K562 (cell line): ENCODE data around the gene GGA3. TPM values are rescaled to one million over a fixed set of nuclear protein-coding genes. Genes with fewer than 3 reads are reported as not detected.
A peak's percentile ranks its signal among the peaks of the same experiment; 100 is the strongest.

Experiments used
- ARID3B ChIP-seq: fragments of 250-450 bp; sonication (Bioruptor Pico); IDR thresholded peaks from 2 replicates; pipeline ENCODE4 v1.4.0; 2020; ENCODE audit warnings: borderline replicate concordance
- C11orf30 ChIP-seq: fragments of 450-650 bp; IDR thresholded peaks from 2 replicates; pipeline ENCODE4 v1.6.1; 2016; ENCODE audit warnings: low read depth, mild to moderate bottlenecking
- CCAR2 ChIP-seq: fragments of 200-400 bp; formaldehyde crosslinking; IDR thresholded peaks from 2 replicates; pipeline ENCODE4 v1.6.1; 2017; ENCODE audit warnings: mild to moderate bottlenecking, low read depth, low read length
- CTCF ChIP-seq, 3 experiments: IDR thresholded peaks in 2 of 3; conservative IDR thresholded peaks in 1 of 3; 2 replicates each; pipeline ENCODE4 v1.5.1; 2011 to 2012; ENCODE audit warnings: low read length in 3 of 3, mild to moderate bottlenecking in 3 of 3, control low read depth in 2 of 3, improper control_type of control experiment in 1 of 3, inconsistent platforms in 1 of 3, low read depth in 1 of 3, mixed read lengths in 1 of 3, moderate library complexity in 1 of 3; ENCODE audit not compliant: insufficient read depth in 2 of 3
- ELF1 ChIP-seq: fragments of 200-800 bp; sonication (Bioruptor generic); IDR thresholded peaks from 2 replicates; pipeline ENCODE4 v1.6.1; 2016; ENCODE audit warnings: missing genetic modification characterization, missing compliant biosample characterization
- FOXK2 ChIP-seq, 2 experiments: fragments of 450-650 bp; IDR thresholded peaks in 1 of 2; conservative IDR thresholded peaks in 1 of 2; 2 replicates each; pipeline ENCODE4 v1.6.1; 2016; ENCODE audit warnings: low read depth in 2 of 2, mild to moderate bottlenecking in 1 of 2
- SMAD3 ChIP-seq: fragments of 450-650 bp; formaldehyde crosslinking; conservative IDR thresholded peaks from 2 replicates; pipeline ENCODE4 v1.4.0; 2020; ENCODE audit warnings: mild to moderate bottlenecking
- STAT6 ChIP-seq: sonication (generic); formaldehyde crosslinking; IDR thresholded peaks from 2 replicates; pipeline ENCODE4 v1.8.1; 2023; ENCODE audit warnings: mild to moderate bottlenecking, missing genetic modification reagents
- WHSC1 ChIP-seq: IDR thresholded peaks from one replicate; pipeline ENCODE4 v1.6.1; 2012; ENCODE audit warnings: low read length, control low read depth, inconsistent platforms
- ZBTB11 ChIP-seq, 3 experiments: fragments of 200-800 bp in 1 of 3; fragments of 250-450 bp in 1 of 3; fragments of 450-650 bp in 1 of 3; sonication (Bioruptor Pico) in 1 of 3; sonication (Bioruptor generic) in 1 of 3; formaldehyde crosslinking in 1 of 3; IDR thresholded peaks; 2 replicates each; pipeline versions ENCODE4 v1.6.1 to v1.8.0; 2016 to 2022; ENCODE audit warnings: mild to moderate bottlenecking in 2 of 3, missing genetic modification characterization in 2 of 3, missing compliant biosample characterization in 1 of 3, moderate library complexity in 1 of 3
- ZEB2 ChIP-seq: fragments of 450-650 bp; IDR thresholded peaks from 2 replicates; pipeline ENCODE4 v1.6.1; 2016
- ZNF146 ChIP-seq: IDR thresholded peaks from one replicate; pipeline ENCODE4 v1.6.1; 2018; ENCODE audit warnings: missing compliant biosample characterization; ENCODE audit not compliant: unreplicated experiment
- ZNF175 ChIP-seq: fragments of 200-800 bp; sonication (Bioruptor generic); IDR thresholded peaks from 2 replicates; pipeline ENCODE4 v1.6.1; 2016; ENCODE audit warnings: low read depth, mild to moderate bottlenecking, missing genetic modification characterization, missing compliant biosample characterization
- ZNF3 ChIP-seq: fragments of 250-450 bp; sonication (Bioruptor Pico); IDR thresholded peaks from 2 replicates; pipeline ENCODE4 v1.5.0; 2021; ENCODE audit warnings: mild to moderate bottlenecking, moderate library complexity
- polyA plus RNA-seq, 8 experiments: library from polyadenylated mRNA; depleted of rRNA in 4 of 8; stranded (reverse) in 5 of 8; unstranded in 3 of 8; fragments of >200 nt; fragmentation: Nextera tagmentation in 2 of 8; fragmentation: Illumina TruSeq in 1 of 8; extraction: Ambion mirVana in 2 of 8; extraction: Trizol in 1 of 8; gene quantifications; 2 replicates each; pipeline versions ENCODE4 v1.2.1 to v1.2.3, GENCODE V29; 2011 to 2014; ENCODE audit warnings: inconsistent platforms in 1 of 8, missing spikeins in 1 of 8
- total RNA-seq, 7 experiments: library from RNA; depleted of rRNA in 6 of 7; stranded (reverse); fragments of >200 nt in 6 of 7; fragmentation: Illumina TruSeq in 2 of 7; extraction: Trizol in 2 of 7; gene quantifications; 2 replicates each; pipeline versions ENCODE4 v1.2.1 to v1.2.3, GENCODE V29; 2011 to 2021; ENCODE audit warnings: low replicate concordance in 1 of 7
- TF ChIP-seq, protein P1 (sequence below): fragments of 450-650 bp; formaldehyde crosslinking; conservative IDR thresholded peaks from 2 replicates; pipeline ENCODE4 v1.4.0; 2022; ENCODE audit warnings: mild to moderate bottlenecking, missing genetic modification characterization

The GGA3 gene
- total and polyA plus RNA-seq, 9 of the 15 experiments (the other 6 are each of a cell fraction or from before 2014, with no cell fraction given): 5.7 to 64.9 (median 25.4) TPM

GRCh38 chr17:75289832-75290337, 28.5 kb upstream of the GGA3 start (continued):
- TF ChIP-seq ZBTB11 (CRISPR knock-in tag; IDR thresholded peaks at IDR 0.05) (peak in 1 of 3 experiments; percentile 63; a peak in 1 of 6 replicates), ZNF3 (CRISPR knock-in tag) (no peak), C11orf30 (0 out of 2 replicates have a peak, but pooled peaks have one; percentile 35), CTCF (IDR thresholded peaks at IDR 0.05 in 2 of 3, conservative IDR thresholded peaks at IDR 0.05 in 1 of 3; ENCODE audit: insufficient read depth in 2 of 3, low read depth in 1 of 3, low read length in 3 of 3) (peak; percentile 19 to 71 (median 57); a peak in 5 of 6 replicates), WHSC1 (no peak), ZNF175 (CRISPR knock-in tag) (no peak), ZEB2 (no peak), ZNF146 (no peak), STAT6 (CRISPR knock-in tag) (no peak), CCAR2 (no peak), ARID3B (no peak), FOXK2 (conservative IDR thresholded peaks at IDR 0.05 in 1 of 2, IDR thresholded peaks at IDR 0.05 in 1 of 2; ENCODE audit: low read depth in 2 of 2) (peak; percentile 63 to 83), ELF1 (tag) (no peak), SMAD3 (CRISPR knock-in tag) (no peak)
- TF ChIP-seq, protein P1, sequence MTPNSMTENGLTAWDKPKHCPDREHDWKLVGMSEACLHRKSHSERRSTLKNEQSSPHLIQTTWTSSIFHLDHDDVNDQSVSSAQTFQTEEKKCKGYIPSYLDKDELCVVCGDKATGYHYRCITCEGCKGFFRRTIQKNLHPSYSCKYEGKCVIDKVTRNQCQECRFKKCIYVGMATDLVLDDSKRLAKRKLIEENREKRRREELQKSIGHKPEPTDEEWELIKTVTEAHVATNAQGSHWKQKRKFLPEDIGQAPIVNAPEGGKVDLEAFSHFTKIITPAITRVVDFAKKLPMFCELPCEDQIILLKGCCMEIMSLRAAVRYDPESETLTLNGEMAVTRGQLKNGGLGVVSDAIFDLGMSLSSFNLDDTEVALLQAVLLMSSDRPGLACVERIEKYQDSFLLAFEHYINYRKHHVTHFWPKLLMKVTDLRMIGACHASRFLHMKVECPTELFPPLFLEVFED (CRISPR knock-in tag): no peak
